PC-3 (cell line): ENCODE data around the gene AFF1.

Experiments used
- EZH2 ChIP-seq: fragments of 300-600 bp; sonication (generic); IDR thresholded peaks from one replicate; pipeline ENCODE4 v1.6.1; 2017; ENCODE audit warnings: antibody characterized with exemption, mild to moderate bottlenecking, low read length; ENCODE audit not compliant: unreplicated experiment
- TF ChIP-seq, protein P1 (sequence below): fragments of 300-600 bp; sonication (generic); conservative IDR thresholded peaks from 2 replicates; pipeline ENCODE4 v1.5.1; 2017; ENCODE audit warnings: antibody characterized with exemption, low read depth, mild to moderate bottlenecking, low read length

DNA sequence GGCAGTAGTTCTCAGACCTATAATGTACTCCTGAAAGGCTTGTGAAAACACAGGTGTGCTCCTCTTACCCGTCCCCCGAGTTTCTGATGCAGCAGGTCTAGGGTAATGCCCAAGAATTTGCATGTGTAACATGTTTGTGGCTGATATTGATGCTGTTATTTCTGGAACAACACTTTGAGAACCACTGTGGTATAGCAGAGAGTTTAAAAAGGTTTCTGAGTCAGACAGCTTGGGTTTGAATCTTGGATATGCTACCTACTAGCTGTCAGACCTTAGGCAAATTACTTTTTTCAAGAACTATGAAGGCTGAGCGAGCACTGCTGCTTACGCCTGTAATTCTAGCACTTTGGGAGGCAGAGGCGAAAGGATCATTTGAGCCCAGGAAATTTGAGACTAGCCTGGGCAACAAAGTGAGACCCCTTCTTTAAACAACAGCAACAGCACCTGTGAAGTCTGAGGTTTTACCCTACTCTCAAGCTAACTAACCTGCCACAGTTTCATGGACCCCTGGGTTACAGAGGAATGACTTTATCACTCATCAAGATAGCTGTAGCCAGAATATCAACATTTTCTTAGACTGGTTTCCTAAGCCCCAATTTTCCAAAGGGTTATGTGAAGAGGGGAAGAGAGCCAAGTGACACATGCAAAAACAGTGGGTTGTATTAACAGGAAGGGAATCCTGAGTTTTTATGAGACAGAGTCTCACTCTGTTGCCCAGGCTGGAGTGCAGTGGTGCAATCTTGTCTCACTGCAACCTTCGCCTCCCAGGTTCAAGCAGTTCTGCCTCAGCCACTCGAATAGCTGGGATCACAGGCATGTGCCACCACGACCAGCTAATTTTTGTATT lies 5.1 kb downstream of the AFF1 start:
- TF ChIP-seq EZH2 = no peak
- TF ChIP-seq, protein P1, sequence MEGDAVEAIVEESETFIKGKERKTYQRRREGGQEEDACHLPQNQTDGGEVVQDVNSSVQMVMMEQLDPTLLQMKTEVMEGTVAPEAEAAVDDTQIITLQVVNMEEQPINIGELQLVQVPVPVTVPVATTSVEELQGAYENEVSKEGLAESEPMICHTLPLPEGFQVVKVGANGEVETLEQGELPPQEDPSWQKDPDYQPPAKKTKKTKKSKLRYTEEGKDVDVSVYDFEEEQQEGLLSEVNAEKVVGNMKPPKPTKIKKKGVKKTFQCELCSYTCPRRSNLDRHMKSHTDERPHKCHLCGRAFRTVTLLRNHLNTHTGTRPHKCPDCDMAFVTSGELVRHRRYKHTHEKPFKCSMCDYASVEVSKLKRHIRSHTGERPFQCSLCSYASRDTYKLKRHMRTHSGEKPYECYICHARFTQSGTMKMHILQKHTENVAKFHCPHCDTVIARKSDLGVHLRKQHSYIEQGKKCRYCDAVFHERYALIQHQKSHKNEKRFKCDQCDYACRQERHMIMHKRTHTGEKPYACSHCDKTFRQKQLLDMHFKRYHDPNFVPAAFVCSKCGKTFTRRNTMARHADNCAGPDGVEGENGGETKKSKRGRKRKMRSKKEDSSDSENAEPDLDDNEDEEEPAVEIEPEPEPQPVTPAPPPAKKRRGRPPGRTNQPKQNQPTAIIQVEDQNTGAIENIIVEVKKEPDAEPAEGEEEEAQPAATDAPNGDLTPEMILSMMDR = no peak
